Islet precursor cell (in vitro differentiated cells): ENCODE data around the gene CDK5RAP2.
"Not testable (repeated sequence)": the region's sequence is repeated elsewhere in the genome, so short reads cannot be mapped to it uniquely, and the experiment has no call there.

Experiments
- DNase-seq: peaks from one replicate; pipeline ENCODE4 v3.0.0-alpha.2; 2018

Gene CDK5RAP2

GRCh38 chr9:120510816-120511215, 69.2 kb downstream of the CDK5RAP2 start:
- DNase-seq, result no peak

GRCh38 chr9:120507936-120508510, 71.9 kb downstream of the CDK5RAP2 start:
- no peak for DNase-seq

GRCh38 chr9:120505186-120505585, 74.8 kb downstream of the CDK5RAP2 start:
- no peak for DNase-seq

- no peak for DNase-seq
These were observed 79.2 kb downstream of the CDK5RAP2 start for GRCh38 chr9:120500733-120501132.

GRCh38 chr9:120497865-120498264, 82.1 kb downstream of the CDK5RAP2 start:
- DNase-seq, result not testable (repeated sequence)

- not testable (repeated sequence) for DNase-seq
These were observed 83.5 kb downstream of the CDK5RAP2 start for GRCh38 chr9:120496438-120496837.

- no peak for DNase-seq
These were observed 88.9 kb downstream of the CDK5RAP2 start for GRCh38 chr9:120490888-120491595.

- DNase-seq, result no peak
These were observed 93.1 kb downstream of the CDK5RAP2 start for GRCh38 chr9:120486835-120487234.

- no peak for DNase-seq
These were observed 93.6 kb downstream of the CDK5RAP2 start for GRCh38 chr9:120486347-120486746.

GRCh38 chr9:120485788-120486187, 94.2 kb downstream of the CDK5RAP2 start:
- no peak for DNase-seq

- no peak for DNase-seq
These were observed 95.8 kb downstream of the CDK5RAP2 start for GRCh38 chr9:120484162-120484561.

- no peak for DNase-seq
These were observed 97.4 kb downstream of the CDK5RAP2 start for GRCh38 chr9:120482424-120483186.

GRCh38 chr9:120481846-120482245, 98.1 kb downstream of the CDK5RAP2 start:
- no peak for DNase-seq

GRCh38 chr9:120481248-120481647, 98.7 kb downstream of the CDK5RAP2 start:
- no peak for DNase-seq

- DNase-seq, result no peak
These were observed 99.3 kb downstream of the CDK5RAP2 start for GRCh38 chr9:120480707-120481106.

- no peak for DNase-seq
These were observed 101.8 kb downstream of the CDK5RAP2 start for GRCh38 chr9:120478208-120478607.

GRCh38 chr9:120477534-120478001, 102.4 kb downstream of the CDK5RAP2 start:
- peak; percentile 80 for DNase-seq

GRCh38 chr9:120475341-120475740, 104.6 kb downstream of the CDK5RAP2 start:
- no peak for DNase-seq

GRCh38 chr9:120474591-120475243, 105.2 kb downstream of the CDK5RAP2 start:
- no peak for DNase-seq

- no peak for DNase-seq
These were observed 106.4 kb downstream of the CDK5RAP2 start for GRCh38 chr9:120473608-120474007.

GRCh38 chr9:120465685-120466407, 114.1 kb downstream of the CDK5RAP2 start:
- no peak for DNase-seq

- no peak for DNase-seq
These were observed 115.0 kb downstream of the CDK5RAP2 start for GRCh38 chr9:120464887-120465421.
